ENCODE results near the gene ARPC5. TPM values are rescaled to one million over a fixed set of nuclear protein-coding genes. Genes with fewer than 3 reads are reported as not detected.

ARPC5 gene
- total and polyA plus RNA-seq, 9 of the 15 experiments (the other 6 are each of a cell fraction or from before 2014, with no cell fraction given), result 71.8 to 150 (median 91.6) TPM

GRCh38 chr1:183634429-183635065, 1.0 kb downstream of the ARPC5 start:
- H3K9me3 ChIP-seq (replicated peaks; ENCODE audit: control insufficient read depth, insufficient read depth, low read depth, low read length), result no peaks in the 10 kb centered on the region
- no peaks in the 10 kb centered on the region for H4K20me1 ChIP-seq (replicated peaks; ENCODE audit: control insufficient read depth, insufficient read depth, low read length)
- ATAC-seq (no peak), DNase-seq (ENCODE audit: extremely low read depth in 1 of 4, low spot score in 3 of 4) (no peak), FAIRE-seq (no peak)
- 1% methylated on average over 10 of the region's 10 CpGs for WGBS (ENCODE audit: insufficient coverage, low coverage, missing lambda C conversion rate)
- ChIA-PET CTCF (ENCODE audit: low intra/inter-chr PET ratio) (interaction anchor here (0.7 kb wide), 2 partner anchors 13 to 221 kb away, joined by 3 read pairs; no protein-coding TSS in a partner anchor), POLR2A (interaction anchor here (0.9 to 1.5 kb wide), 3 partner anchors 11 to 672 kb away, joined by 3 to 5 read pairs (median 3); no protein-coding TSS in a partner anchor)
- H3K4me3 ChIP-seq, result peak overlapping the region; percentile 77
- H3K4me2 ChIP-seq (ENCODE audit: insufficient read depth, low read length), result peak overlapping the region; percentile 90
- H3K9ac ChIP-seq (ENCODE audit: insufficient read depth in 1 of 2, low read depth in 2 of 2, low read length in 2 of 2), result peak overlapping the region; percentile 79 to 95
- intact Hi-C loops (cut with micrococcal nuclease) (loop anchor here (1.0 to 10.0 kb wide), 2 partner anchors 161 to 420 kb away; partner anchors contain the start of gene TSEN15), in situ Hi-C loops (cut with MboI) (no loop called here)
- H2AFZ ChIP-seq (ENCODE audit: low read depth, low read length), result peak overlapping the region; percentile 90
- H3K4me1 ChIP-seq (replicated peaks in 1 of 2; ENCODE audit: control insufficient read depth in 2 of 2, insufficient read depth in 2 of 2, low read length in 2 of 2), result peaks cover 0 to 15% of the 10 kb centered on the region in 2 experiments; a peak in 4 of 5 replicates
- TSS peak; percentile 49 for BruUV-seq (replicated peaks)
- peaks cover 24% of the 10 kb centered on the region for H3K36me3 ChIP-seq (ENCODE audit: control insufficient read depth, insufficient read depth, low read length)
- H3K27ac ChIP-seq (ENCODE audit: extremely low read depth, low read depth, low read length), result peak overlapping the region; percentile 73
- no peaks in the 10 kb centered on the region for H3K9me1 ChIP-seq (ENCODE audit: control insufficient read depth, insufficient read depth, low read length)
- H3K27me3 ChIP-seq (ENCODE audit: control insufficient read depth in 2 of 2, insufficient read depth in 2 of 2, low read length in 2 of 2), result peaks cover 0 to 7% of the 10 kb centered on the region in 2 experiments; a peak in 1 of 5 replicates
- peaks cover 39% of the 10 kb centered on the region for H3K79me2 ChIP-seq (ENCODE audit: control insufficient read depth, insufficient read depth, low read length)
- TF ChIP-seq C11orf30 (IDR thresholded peaks at IDR 0.05; ENCODE audit: low read depth) (peak; percentile 64), ZNF316 (IDR thresholded peaks at IDR 0.05) (peak; percentile 80), ARNT (IDR thresholded peaks at IDR 0.05) (peak in 1 of 2 experiments; percentile 57; a peak in 1 of 4 replicates), SAFB2 (IDR thresholded peaks at IDR 0.05; ENCODE audit: borderline replicate concordance, low read depth, low read length, severe bottlenecking) (no peak), ZBTB17 (CRISPR knock-in tag; IDR thresholded peaks at IDR 0.05) (no peak), ELF1 (tag; IDR thresholded peaks at IDR 0.05) (0 out of 2 replicates have a peak, but pooled peaks have one; percentile 3), MAFG (tag; conservative IDR thresholded peaks at IDR 0.05) (0 out of 2 replicates have a peak, but pooled peaks have one; percentile 32), SRSF9 (IDR thresholded peaks at IDR 0.05; ENCODE audit: borderline replicate concordance, low read depth, low read length) (no peak), MTA3 (IDR thresholded peaks at IDR 0.05; ENCODE audit: borderline replicate concordance) (0 out of 2 replicates have a peak, but pooled peaks have one; percentile 10)
- TF ChIP-seq, protein P1, sequence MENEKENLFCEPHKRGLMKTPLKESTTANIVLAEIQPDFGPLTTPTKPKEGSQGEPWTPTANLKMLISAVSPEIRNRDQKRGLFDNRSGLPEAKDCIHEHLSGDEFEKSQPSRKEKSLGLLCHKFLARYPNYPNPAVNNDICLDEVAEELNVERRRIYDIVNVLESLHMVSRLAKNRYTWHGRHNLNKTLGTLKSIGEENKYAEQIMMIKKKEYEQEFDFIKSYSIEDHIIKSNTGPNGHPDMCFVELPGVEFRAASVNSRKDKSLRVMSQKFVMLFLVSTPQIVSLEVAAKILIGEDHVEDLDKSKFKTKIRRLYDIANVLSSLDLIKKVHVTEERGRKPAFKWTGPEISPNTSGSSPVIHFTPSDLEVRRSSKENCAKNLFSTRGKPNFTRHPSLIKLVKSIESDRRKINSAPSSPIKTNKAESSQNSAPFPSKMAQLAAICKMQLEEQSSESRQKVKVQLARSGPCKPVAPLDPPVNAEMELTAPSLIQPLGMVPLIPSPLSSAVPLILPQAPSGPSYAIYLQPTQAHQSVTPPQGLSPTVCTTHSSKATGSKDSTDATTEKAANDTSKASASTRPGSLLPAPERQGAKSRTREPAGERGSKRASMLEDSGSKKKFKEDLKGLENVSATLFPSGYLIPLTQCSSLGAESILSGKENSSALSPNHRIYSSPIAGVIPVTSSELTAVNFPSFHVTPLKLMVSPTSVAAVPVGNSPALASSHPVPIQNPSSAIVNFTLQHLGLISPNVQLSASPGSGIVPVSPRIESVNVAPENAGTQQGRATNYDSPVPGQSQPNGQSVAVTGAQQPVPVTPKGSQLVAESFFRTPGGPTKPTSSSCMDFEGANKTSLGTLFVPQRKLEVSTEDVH (IDR thresholded peaks at IDR 0.05; ENCODE audit: low read depth, partially characterized antibody), result peak; percentile 19
- TF ChIP-seq, protein P2, sequence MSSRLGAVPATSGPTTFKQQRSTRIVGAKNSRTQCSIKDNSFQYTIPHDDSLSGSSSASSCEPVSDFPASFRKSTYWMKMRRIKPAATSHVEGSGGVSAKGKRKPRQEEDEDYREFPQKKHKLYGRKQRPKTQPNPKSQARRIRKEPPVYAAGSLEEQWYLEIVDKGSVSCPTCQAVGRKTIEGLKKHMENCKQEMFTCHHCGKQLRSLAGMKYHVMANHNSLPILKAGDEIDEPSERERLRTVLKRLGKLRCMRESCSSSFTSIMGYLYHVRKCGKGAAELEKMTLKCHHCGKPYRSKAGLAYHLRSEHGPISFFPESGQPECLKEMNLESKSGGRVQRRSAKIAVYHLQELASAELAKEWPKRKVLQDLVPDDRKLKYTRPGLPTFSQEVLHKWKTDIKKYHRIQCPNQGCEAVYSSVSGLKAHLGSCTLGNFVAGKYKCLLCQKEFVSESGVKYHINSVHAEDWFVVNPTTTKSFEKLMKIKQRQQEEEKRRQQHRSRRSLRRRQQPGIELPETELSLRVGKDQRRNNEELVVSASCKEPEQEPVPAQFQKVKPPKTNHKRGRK (tag; IDR thresholded peaks at IDR 0.05), result peak; percentile 84
- TF ChIP-seq, protein P3, sequence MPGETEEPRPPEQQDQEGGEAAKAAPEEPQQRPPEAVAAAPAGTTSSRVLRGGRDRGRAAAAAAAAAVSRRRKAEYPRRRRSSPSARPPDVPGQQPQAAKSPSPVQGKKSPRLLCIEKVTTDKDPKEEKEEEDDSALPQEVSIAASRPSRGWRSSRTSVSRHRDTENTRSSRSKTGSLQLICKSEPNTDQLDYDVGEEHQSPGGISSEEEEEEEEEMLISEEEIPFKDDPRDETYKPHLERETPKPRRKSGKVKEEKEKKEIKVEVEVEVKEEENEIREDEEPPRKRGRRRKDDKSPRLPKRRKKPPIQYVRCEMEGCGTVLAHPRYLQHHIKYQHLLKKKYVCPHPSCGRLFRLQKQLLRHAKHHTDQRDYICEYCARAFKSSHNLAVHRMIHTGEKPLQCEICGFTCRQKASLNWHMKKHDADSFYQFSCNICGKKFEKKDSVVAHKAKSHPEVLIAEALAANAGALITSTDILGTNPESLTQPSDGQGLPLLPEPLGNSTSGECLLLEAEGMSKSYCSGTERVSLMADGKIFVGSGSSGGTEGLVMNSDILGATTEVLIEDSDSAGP (CRISPR knock-in tag; IDR thresholded peaks at IDR 0.05), result no peak
- TF ChIP-seq, protein P4, sequence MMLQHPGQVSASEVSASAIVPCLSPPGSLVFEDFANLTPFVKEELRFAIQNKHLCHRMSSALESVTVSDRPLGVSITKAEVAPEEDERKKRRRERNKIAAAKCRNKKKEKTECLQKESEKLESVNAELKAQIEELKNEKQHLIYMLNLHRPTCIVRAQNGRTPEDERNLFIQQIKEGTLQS (IDR thresholded peaks at IDR 0.05), result peak; percentile 44; the same call in 1 of the 2 replicates
- TF ChIP-seq, protein P4 (CRISPR knock-in tag; conservative IDR thresholded peaks at IDR 0.05), result no peak

Data from K562 (cell line).